ENCODE measurements around the gene CD79B.

Gene CD79B

DNA sequence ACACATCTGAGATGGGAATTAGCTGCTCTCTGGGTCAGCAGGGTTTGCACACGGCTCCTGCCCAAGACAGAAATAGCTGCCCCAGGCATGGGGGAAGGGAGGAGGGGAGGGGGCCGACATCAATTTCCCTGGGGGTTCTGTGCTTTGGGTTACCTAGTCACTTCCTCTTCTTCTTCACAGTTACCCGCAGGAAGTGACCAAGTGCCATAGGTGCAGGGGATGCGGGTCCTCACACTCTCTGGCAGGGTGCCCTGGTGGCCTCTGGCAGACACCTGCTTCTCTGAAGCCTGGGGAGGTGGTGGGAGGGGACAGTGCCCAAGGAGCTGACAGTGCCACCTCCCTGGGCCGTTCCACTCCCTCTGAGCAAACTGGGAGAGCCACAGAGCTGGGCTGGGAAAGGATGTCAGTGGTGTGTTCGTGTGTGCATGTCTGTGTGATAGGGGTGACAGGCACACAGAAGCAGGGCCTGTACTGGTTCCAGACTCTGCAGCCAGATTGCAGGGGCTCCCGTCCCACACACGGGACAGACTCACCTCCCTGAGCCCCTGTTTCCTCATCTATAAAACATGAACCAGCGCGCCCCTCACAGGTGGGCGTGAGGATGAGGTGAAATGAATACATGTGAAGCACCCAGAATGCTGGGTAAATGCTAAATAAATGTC is 22.4 kb upstream of the CD79B start:
- in situ Hi-C loops (cut with HindIII; ENCODE audit: low sequenced_read_pairs), result no loop called here

DNA sequence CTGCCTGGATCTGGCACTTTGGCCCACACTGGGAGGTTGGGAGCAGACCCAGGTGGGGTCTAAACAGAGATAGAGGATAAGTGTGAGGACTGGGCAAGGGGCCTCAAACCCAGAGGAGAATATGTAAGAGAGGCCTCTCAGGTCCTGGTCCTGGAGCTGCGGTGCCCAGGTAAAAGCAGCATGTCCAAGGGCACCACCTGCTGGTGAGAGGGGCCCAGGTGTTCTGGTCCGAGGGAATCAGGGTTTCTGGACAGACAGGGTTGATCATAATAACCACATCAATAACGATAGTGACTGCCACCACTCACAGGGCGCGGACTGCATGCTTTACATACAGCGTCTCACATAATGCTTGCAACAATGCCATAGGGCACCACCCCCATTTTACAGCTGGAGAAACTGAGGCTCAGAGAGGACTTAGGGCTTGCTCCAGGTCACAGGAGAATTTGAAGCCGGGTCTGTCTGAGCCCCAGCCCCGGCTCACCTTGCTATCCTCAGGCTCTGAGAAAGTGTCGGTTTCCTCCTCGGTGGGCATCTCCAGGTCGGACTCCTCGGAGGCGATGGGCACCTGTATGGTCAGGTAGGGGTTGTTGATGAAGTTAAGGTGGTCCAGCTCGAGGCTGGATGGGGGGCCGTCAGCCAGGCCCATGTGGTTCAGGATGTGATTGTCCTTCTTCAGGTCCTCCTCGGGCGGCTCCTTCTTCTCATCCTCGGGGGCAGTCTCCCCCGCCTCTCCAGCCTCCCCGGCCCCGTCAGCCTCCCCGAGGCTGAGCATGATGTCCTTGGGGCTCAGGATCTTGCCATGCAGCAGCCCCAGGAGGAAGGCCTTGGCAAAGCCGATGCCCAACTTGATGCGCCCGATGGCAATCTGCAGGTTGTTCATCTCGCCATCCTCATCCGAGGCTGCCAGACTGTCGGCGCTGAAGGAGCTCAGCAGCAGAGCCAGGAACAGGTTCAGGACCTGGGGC is 19.1 kb upstream of the CD79B start:
- in situ Hi-C loops (cut with HindIII; ENCODE audit: low sequenced_read_pairs), result no loop called here

GRCh38 chr17:63949576-63950250 is 17.6 kb upstream of the CD79B start:
- in situ Hi-C loops (cut with HindIII; ENCODE audit: low sequenced_read_pairs), result no loop called here

DNA sequence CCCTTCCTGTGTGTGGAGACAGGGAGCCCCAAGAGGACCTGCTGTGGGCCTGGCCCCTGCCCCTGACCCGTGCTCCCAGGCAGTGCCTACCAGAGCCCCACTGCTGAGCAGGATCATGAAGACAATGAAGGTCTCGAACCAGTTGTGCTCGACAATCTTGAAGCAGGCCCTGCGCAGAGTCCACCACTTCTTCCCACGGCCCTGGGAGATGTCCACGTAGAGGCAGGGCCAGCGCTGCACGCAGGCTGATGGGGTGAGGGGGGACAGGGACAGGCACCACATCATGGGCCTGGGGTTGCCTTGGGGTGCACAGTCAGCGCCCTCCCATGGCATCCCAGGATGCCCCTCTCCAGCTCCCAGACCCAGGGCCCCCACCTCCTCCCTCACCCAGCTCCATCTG is 16.4 kb upstream of the CD79B start:
- in situ Hi-C loops (cut with HindIII; ENCODE audit: low sequenced_read_pairs), result no loop called here

GRCh38 chr17:63947711-63948330 is 15.7 kb upstream of the CD79B start:
- in situ Hi-C loops (cut with HindIII; ENCODE audit: low sequenced_read_pairs), result no loop called here

GRCh38 chr17:63946440-63947363 is 14.6 kb upstream of the CD79B start:
- in situ Hi-C loops (cut with HindIII; ENCODE audit: low sequenced_read_pairs), result no loop called here

DNA sequence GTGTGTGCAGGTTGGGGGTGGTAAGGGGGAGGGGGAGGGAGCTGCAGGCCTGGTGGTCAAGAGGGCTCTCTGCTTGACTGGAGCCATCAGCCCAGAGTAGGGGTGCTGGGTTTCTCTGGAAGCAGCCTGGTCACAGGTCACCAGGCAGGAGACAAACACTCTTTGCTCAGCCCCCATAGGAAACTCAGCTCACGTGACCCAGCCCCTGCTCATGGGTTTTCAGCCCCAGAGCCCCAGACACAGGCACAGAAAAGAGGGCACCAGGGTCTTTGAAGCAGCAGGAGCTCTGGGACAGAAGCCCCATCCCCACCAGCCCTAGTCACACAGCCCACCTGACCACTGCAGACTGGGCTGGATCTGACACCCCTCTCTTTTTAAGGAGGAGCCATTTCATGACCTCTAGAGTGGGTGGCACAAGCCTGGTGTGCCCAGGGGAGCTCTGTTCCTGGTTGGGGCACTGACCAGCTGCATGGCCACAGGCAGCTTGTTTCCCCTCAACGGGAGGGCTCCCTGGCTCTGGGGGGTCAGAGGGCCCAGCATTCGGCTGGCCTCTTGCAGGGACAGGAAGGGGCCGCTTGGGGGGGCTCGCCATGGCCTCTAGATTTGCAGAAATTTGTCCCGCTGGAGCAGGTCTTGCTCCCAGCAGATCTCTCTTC is 13.8 kb upstream of the CD79B start:
- in situ Hi-C loops (cut with HindIII; ENCODE audit: low sequenced_read_pairs), result no loop called here

- in situ Hi-C loops (cut with HindIII; ENCODE audit: low sequenced_read_pairs), result no loop called here
These were observed 12.8 kb upstream of the CD79B start for GRCh38 chr17:63944736-63945499.

DNA sequence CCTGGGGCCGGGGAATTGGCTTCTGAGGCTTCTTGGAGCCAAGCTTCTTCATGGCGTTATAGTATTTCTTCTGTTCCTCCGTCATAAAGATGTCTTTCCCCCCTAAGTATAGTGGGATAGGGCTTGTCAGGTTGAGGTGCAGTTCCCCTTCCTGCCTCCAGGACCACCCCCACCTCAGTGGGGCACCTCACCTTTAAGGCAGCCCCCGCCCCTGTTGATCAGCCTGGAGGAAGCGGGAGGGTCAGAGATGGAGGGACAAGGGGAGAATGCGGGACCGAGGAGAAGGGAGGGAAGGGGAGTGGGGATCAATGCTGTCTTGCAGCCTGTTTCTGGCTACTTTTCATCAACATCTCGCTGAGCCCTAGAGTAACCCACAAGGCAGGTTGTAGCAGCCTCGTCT is 11.6 kb upstream of the CD79B start:
- in situ Hi-C loops (cut with HindIII; ENCODE audit: low sequenced_read_pairs), result no loop called here

DNA sequence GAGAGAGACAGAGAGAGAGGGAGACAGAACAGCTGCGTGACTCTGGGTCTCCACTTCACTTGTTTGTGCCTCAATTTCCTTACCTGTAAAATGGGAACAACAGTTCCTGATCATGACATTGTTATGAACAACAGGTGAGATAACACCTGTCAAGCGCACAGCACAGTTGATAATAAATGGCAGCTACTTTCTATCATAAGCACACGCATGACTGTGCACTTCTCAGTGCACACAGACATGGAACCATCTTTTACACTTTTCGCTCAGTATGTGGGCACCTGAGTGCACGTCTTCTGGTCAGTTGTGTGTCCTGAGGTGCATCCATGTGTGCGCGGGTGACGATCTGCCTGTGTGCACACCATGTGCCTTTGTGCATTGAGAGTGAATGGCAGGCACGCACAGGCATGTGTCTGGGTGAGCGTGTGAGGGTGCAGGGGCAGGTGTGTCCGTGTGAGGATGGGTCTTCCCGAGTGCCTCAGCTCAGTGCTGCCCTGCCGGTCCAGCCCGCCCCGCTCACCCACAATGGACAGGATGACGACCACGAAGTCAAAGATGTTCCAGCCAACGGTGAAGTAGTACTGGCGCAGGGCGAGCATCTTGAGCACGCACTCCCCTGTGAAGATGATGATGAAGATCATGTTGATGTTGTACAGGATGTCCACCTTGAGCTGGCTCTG is 10.3 kb upstream of the CD79B start:
- in situ Hi-C loops (cut with HindIII; ENCODE audit: low sequenced_read_pairs), result no loop called here

GRCh38 chr17:63941751-63942150 is 9.6 kb upstream of the CD79B start:
- in situ Hi-C loops (cut with HindIII; ENCODE audit: low sequenced_read_pairs), result no loop called here

GRCh38 chr17:63941162-63941561 is 9.0 kb upstream of the CD79B start:
- in situ Hi-C loops (cut with HindIII; ENCODE audit: low sequenced_read_pairs), result no loop called here

- in situ Hi-C loops (cut with HindIII; ENCODE audit: low sequenced_read_pairs), result no loop called here
These were observed 8.5 kb upstream of the CD79B start for GRCh38 chr17:63940584-63940983.

DNA sequence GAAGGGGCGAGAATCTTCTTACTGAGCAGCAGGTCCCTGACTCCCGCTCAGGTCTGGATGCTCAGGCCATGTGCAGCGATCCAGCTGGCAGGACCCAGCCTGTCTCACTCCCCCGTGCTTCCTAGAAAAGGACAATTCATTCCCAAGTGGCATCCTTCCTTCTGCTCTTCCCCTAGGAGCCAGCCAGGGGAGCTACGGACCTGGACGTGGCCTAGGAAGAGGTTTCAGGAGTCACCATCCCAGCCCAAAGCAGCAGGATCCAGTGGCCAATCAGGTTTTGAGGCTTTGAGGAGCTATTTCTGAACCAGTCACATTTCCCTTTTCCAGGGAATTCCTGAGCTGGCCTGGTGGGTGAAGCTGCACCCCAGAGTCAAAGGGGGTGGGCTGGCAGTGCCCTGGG is 7.8 kb upstream of the CD79B start:
- in situ Hi-C loops (cut with HindIII; ENCODE audit: low sequenced_read_pairs), result no loop called here

GRCh38 chr17:63939401-63939800 is 7.3 kb upstream of the CD79B start:
- in situ Hi-C loops (cut with HindIII; ENCODE audit: low sequenced_read_pairs), result no loop called here

DNA sequence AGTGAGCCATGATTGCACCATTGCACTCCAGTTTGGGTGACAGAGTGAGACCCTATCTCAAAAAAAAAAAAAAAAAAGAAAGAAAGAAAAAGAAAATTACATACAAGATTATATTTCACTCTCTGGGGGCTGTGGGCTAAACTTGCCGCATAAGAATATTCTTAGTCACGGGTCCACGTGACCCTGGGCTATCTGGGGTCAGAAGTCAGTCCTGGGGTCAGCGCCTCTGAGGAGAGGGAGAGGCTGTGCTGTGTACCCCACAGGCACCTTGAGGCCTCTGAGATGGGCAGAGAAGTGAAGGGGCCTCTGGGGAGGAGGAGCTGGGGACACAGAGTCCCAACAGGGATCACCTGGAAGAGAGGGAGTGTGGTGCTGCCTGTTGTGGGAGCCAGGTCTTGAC is 5.8 kb upstream of the CD79B start:
- in situ Hi-C loops (cut with HindIII; ENCODE audit: low sequenced_read_pairs), result no loop called here

DNA sequence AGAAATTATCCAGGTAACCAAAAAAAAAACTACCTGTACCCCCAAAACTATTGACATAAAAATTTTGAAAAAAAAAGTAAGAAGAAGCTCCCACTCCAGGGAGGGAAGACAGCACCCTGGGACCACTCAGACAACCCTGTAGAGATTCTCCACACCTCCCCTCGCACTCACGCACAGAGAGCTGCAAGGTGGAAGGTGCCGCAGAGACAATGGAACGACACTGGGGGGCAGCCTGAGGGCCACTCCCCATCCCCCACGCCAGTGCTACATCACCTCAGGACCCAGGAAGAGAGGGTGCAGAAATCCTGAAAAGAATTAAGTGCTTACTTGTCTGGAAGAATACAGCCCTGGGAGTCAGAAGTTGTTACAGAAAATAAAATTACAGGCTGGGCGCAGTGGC is 5.2 kb upstream of the CD79B start:
- in situ Hi-C loops (cut with HindIII; ENCODE audit: low sequenced_read_pairs), result no loop called here
